Upper lobe of left lung (tissue), 4 donors: ENCODE measurements around the gene POLDIP3.

ENCODE experiments used
- EP300 ChIP-seq, 4 donors: sonication (generic); formaldehyde crosslinking; IDR thresholded peaks; one replicate each; pipeline ENCODE4 v1.5.1; 2017; ENCODE audit warnings: antibody characterized with exemption in 4 of 4, control low read depth in 2 of 4
- POLR2A ChIP-seq, 4 donors: fragments of 450-650 bp; IDR thresholded peaks; one replicate each; pipeline ENCODE4 v1.5.1; 2016 to 2017; ENCODE audit warnings: antibody characterized with exemption in 4 of 4, mild to moderate bottlenecking in 2 of 4
- POLR2AphosphoS5 ChIP-seq, 2 donors: sonication (generic); formaldehyde crosslinking; IDR thresholded peaks; one replicate each; pipeline ENCODE4 v1.5.1; 2017; ENCODE audit warnings: antibody characterized with exemption in 2 of 2
- TF ChIP-seq, protein P1 (sequence below), 6 experiments: fragments of 450-650 bp in 4 of 6; fragments of 200-600 bp in 2 of 6; sonication (generic) in 2 of 6; IDR thresholded peaks; one replicate each; pipeline ENCODE4 v1.5.1; 2016 to 2019; ENCODE audit warnings: antibody characterized with exemption in 6 of 6

DNA sequence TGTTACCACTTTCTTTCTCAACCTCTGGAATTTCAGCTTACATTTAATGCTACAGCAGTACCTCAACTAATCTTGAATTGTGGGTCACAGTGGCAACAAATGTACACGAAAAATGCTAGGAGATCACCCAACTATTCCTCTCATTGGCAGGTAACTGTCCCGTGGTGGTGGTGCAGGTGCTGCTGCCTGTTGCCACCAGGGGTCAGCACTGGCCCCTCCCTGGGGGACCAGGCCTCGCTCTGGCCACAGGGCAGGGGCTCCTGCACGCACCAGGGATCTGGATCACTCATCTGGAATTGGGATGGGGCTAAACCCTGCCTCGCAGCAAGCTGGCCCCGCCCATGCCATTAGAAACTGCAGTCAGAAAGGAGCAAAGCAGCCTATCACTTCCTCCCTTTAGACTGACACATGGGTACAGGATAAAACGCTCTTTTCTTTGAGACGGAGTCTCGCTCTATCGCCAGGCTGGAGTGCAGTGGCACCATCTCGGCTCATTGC is 6.9 kb upstream of the POLDIP3 start:
- TF ChIP-seq POLR2AphosphoS5 (IDR thresholded peaks at IDR 0.05) (no peak), EP300 (IDR thresholded peaks at IDR 0.05) (no peak), POLR2A (IDR thresholded peaks at IDR 0.05) (no peak)
- TF ChIP-seq, protein P1, sequence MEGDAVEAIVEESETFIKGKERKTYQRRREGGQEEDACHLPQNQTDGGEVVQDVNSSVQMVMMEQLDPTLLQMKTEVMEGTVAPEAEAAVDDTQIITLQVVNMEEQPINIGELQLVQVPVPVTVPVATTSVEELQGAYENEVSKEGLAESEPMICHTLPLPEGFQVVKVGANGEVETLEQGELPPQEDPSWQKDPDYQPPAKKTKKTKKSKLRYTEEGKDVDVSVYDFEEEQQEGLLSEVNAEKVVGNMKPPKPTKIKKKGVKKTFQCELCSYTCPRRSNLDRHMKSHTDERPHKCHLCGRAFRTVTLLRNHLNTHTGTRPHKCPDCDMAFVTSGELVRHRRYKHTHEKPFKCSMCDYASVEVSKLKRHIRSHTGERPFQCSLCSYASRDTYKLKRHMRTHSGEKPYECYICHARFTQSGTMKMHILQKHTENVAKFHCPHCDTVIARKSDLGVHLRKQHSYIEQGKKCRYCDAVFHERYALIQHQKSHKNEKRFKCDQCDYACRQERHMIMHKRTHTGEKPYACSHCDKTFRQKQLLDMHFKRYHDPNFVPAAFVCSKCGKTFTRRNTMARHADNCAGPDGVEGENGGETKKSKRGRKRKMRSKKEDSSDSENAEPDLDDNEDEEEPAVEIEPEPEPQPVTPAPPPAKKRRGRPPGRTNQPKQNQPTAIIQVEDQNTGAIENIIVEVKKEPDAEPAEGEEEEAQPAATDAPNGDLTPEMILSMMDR (IDR thresholded peaks at IDR 0.05) = peak; percentile 75 to 91 (median 88)
